Vagina (tissue), 2 donors: ENCODE results near the gene TPRN.

Source experiments
- CTCF ChIP-seq, 3 experiments: fragments of 450-650 bp in 2 of 3; fragments of 200-600 bp in 1 of 3; sonication (generic) in 1 of 3; IDR thresholded peaks; one replicate each; pipeline ENCODE4 v1.5.1; 2017 to 2019; ENCODE audit warnings: antibody characterized with exemption in 3 of 3, mild to moderate bottlenecking in 2 of 3, moderate library complexity in 2 of 3
- POLR2A ChIP-seq, 2 donors: fragments of 450-650 bp; IDR thresholded peaks; one replicate each; pipeline ENCODE4 v1.6.1; 2017; ENCODE audit warnings: antibody characterized with exemption in 2 of 2, mild to moderate bottlenecking in 2 of 2, moderate library complexity in 2 of 2

GRCh38 chr9:137187386-137187785 lies 13.2 kb downstream of the TPRN start:
- TF ChIP-seq CTCF (IDR thresholded peaks at IDR 0.05) (no peak), POLR2A (IDR thresholded peaks at IDR 0.05) (no peak)
